GM04503 (cell line): ENCODE measurements around the gene TSPAN11.
"Not testable (repeated sequence)": the region's sequence is repeated elsewhere in the genome, so short reads cannot be mapped to it uniquely, and the experiment has no call there.

ENCODE experiments used
- DNase-seq: peaks from one replicate; pipeline ENCODE4 v3.0.0-alpha.2; 2012; ENCODE audit warnings: low read depth

TSPAN11 gene, protein sequence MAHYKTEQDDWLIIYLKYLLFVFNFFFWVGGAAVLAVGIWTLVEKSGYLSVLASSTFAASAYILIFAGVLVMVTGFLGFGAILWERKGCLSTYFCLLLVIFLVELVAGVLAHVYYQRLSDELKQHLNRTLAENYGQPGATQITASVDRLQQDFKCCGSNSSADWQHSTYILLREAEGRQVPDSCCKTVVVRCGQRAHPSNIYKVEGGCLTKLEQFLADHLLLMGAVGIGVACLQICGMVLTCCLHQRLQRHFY

DNA sequence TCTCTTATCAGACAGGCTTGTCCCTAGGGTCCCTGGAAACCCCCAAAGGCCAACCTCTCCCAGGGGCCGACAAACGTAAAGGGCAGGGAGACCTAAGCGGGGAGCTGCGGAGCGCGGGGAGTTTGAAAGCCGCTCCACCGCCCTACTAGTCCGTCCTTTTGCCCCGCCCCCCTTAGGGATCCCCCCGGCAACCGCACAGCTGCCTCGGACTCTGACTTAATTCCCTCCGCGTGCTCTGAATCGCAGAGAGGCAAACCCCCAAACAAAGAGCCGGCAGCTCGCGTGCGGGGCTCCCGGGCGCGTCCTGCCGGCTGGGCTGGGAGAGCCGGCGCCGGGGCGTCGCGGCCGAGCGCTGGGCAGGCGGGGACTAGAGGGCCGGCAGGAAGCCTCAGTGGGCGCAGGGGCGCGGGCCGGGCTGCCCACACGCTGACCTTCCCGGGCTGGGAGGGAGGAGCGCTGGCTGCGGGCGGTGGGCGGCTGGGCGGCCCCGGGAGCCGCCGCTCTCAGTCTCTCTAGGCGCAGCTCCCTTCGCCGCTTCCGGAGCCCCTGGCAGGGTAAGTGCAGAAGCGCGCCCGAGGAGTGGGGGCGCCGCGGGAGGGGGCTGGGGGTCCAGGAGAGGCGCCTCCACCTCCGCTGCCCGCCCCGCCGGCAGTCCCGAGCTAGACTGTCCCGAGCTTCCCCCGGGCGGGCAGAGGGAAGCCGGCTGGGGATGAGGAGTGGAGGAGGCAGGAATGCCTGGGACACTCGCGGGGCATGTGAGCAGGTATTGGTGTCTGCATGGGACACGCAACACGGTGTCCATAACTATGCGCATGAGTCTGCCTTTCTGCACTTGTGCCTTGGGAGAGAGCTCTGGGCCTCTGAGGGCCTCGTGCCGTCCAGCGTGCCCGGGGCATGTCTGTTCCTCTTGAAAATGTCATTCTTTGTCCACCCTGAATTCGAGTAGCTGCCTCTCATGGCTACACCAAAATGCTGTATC lies at the start of gene TSPAN11:
Gene TSPAN11, plus strand, starts transcription at position 506 of the 979 bp plus-strand sequence. CDS start 27,244 bp downstream, outside the sequence.
- DNase-seq: no peak

DNA sequence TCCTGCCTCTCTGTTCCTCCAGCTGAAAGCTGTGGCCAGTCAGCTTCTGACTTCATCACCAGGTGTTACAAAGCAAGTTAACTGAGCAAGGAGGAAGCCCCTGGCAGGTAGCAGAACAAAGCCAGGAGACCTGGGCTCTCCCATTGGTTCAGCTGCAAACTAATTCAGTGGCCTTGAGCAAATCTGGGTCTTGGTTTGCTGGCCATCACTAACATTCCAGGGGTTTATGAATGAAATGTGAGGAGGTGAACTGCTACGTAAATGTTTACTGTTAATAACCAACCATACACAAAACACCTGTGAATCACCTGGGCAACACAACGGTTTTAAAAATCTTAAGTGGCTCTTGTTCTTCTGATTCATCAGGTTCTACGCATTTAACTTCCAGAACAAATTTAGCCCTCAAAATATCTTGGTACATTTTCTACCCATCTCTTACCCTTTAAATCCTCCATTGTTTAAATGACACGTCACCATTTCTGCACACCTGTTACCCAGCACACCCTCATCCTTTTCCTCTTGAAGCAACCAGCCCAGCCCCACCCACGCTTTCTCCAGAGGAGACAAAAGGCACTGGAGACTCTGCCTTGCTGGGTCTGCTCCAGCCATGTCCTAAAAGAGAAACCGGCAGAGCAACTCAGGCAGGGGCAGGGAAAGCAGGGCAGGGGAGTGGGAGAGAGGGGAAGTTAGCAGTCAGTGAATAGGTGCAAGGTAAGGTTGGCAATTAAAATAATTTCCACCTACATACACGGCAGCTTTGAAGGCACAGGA lies 49.3 kb upstream of the TSPAN11 start:
- DNase-seq: no peak

DNA sequence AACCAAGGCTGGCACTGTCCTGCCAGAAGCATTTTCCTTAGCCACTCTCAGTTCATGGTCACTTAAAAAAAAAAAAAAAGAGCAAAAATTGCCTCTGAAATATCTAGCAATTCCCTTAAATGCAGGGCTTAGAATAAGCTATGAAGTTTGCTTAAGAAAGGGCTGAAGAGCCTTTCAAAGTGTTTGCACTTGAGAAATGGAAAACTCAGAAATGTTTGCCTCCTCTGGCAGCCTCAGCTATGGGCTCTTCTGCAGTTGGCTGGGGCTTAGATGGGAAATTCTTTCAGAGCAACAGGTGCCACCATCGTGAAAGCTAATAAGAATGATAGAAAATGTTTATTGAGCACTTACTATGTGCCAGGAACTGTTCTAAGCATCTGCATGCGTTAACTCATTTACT lies 48.5 kb upstream of the TSPAN11 start:
- DNase-seq: no peak

DNA sequence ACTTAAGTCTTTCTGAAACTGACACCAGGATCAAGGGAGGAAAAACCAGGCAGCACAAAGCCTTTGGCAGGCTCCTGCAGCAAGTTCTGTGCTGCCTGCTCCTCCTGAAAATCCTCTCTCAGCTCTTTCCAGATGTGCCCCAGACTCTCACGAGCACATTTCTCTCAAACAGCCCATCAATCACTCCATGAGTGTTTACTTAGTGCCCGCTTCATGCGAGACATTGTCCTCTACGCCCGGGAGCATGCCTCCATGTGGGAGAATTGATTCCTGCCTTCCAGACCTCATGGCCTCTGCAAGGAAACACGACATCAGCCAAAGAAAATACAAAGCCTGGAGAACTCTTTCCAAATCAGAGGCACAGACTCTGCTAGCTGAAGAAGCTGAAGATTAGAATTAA lies 46.5 kb upstream of the TSPAN11 start:
- DNase-seq: no peak

DNA sequence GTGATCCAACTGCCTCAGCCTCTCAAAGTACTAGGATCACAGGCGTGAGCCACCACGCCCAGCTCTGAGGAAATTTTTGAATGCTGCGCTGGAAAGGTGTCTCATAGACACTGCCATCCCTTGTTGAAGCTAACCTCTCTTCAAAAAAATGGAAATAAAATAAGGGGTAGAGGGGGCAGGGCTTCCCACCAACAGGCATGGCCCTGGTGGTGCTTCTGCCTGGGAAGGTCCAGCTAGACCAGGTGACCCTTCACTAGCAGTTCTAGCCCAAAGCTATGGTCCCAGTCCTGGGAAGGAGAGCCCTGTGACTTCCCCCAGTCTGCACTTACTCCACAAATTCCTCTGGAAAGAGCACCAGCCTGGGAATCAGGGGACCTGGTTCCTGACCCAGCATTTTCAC lies 45.7 kb upstream of the TSPAN11 start:
- no peak for DNase-seq

DNA sequence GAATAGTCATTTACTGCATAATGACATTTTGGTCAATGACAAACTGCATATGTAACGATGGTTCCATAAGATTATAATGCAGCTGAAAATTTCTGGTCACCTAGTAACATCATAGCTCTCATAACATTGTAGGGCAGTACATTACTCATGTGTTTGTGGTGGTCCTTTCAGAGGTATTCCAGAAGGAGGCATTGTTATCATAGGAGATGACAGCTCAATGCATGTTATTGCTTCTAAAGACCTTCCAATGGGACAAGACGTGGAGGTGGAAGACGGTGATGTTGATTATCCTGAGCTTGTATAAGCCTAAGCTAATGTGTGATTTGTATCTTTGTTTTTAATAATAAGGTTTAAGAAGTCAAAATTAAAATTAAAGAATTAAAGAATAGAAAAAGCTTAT lies 43.8 kb upstream of the TSPAN11 start:
- DNase-seq: no peak

DNA sequence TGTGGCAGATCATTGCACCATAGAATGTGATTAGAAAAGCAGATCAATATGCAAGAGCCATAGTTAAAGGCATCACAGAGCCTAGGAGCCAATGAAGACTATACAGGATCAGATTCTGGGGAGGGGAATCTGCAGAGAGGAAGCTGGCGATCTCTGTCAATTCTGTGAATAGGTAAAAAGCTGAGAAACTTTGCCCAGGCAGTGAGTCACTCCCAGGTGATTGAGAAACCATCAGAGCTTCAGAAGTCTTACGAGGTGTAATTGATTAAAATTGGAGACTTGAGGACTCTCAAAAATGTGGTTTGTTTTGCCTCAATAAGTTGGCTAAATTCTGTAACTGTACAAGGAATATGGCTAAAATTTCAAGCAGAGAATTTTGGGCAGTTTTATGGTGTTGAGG lies 41.7 kb upstream of the TSPAN11 start:
- no peak for DNase-seq

DNA sequence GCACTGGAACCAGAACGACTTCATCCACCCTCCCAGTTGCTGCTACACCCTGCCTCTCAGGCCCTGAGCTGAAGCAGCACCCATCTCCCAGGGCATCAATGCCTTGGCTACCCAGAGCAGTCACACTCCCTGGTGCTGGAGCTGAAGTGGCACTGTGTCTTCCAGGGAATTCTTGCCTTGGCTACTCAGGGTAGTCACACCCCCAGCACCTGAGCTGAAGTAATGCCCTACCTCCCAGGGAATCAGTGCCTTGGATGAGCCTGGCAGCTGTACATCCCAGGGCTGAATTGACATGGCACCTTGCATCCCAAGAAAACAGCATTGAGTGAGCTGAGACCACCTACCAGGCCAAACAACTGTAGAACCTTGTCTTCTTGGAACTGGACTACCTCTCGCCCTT lies 41.2 kb upstream of the TSPAN11 start:
- no peak for DNase-seq

DNA sequence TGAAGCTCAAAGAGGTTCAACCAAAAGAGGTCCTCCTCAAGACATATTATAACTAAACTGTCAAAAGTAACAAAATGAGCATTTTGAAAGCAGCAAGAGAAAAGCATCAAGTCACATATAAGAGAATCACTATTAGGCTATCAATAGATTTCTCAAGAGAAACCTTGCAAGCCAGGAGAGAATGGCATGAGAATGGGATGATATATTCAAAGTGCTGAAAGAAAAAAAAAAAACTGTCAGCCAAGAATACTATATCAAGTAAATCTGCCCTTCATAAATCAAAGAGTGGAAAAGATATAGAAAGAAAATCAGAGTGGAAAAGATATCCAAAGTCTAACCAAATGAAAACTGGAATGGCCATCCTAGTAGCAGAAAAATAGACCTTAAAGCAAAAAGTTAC lies 39.3 kb upstream of the TSPAN11 start:
- DNase-seq: no peak

DNA sequence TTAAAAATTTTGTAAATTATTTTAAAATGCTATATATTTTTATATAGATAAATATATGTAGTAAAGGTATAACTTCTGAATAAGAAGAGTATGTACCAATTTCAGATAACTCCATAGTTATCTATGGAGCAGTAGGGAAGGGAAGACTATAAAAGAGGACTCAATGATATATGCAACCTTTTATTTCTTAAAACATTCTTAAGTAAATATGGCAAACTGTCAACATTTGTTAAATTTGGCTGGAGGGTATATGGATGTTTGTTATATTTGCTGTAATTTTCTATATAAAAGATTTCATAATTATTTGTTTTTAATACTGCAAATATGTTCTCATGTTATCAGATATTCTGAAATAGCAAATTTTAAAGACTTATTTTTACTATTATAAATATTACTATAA lies 38.3 kb upstream of the TSPAN11 start:
- DNase-seq: no peak

DNA sequence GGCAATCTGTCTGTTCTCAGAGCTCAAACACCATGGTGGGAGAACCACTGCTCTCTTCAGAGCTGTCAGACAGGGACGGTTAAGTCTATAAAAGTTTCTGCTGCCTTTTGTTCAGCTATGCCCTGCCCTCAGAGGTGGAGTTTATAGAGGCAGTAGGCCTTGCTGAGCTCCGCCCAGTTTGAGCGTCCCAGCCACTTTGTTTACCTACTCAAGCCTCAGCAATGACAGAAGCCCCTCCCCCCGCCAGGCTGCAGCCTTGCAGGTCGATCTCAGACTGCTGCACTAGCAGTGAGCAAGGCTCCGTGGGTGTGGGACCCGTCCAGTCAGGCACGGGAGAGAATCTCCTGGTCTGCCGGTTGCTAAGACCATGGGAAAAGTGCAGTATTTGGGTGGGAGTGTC lies 32.0 kb upstream of the TSPAN11 start:
- DNase-seq: not testable (repeated sequence)

DNA sequence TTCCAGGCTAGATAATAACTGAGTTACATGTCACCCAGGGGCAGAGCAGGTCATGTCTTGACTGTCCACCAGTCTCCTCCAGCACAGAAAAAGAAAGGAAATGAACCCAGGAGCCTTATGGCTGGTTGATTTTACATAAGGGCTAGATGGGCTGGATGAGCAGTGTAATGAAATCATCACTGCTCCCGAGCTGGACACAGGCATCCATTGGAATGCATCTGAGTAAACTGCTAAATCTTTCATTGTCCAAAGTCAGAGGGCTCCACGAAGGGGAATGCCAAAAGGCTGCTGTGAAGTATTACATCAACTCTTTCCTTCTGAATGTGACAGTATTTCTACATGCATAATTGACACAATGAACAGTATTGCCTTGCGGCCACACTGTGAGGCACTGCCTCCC lies 30.1 kb upstream of the TSPAN11 start:
- DNase-seq: peak; percentile 46

DNA sequence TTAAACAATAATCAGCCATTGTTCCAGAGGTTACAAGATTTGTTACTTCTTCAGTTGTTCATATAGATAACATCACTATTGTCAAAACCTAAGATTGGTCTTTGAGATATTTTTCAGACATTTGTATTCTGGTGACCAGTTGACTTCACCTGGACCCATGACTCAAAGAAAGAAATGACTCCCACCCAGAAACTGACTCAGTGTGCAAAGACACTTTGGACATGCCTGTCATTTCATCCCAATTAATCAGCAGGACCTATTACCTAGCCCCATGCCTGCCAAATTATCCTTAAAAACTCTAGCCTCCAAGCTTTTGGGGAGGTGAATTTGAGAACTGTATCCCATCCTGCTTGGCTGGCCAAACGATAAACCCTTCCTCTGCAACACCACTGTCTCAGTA lies 27.7 kb upstream of the TSPAN11 start:
- DNase-seq: no peak

DNA sequence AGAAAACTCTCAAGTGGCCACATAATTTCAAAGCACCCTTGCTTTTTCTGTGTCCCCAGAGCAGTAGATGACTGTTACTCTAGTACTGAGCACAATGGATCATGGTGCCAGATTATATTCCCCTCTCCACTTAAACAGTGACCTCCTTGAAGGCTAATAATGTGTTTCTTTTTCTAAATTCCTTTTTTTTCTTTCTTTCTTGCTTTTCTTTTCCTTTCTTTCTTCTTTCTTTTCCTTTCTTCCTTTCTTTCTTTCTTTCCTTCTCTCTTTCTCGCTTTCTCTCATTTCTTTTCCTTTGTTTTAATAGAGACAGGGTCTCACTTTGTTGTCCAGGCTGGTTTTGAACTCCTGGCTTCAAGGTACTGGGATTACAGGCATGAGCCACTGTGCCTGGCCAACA lies 26.2 kb upstream of the TSPAN11 start:
- no peak for DNase-seq

DNA sequence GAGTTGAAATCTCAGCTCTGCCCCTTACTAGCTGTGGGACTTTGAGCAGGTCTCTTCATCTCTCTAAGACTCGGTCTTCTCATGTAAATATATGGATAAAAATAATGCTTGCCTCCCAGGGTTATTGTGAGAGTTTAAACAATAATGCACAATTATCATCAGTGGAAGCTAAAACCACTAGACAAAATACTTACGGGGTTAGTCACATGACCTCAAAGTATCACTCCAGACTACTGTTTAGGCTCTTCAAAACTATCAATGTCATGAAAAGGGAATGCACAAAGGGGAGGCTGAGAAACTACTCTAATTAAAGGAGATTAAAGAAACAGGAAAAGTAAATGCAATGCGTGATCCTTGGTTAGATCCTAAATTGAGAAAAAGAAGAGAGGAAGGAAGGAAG lies 24.5 kb upstream of the TSPAN11 start:
- no peak for DNase-seq

DNA sequence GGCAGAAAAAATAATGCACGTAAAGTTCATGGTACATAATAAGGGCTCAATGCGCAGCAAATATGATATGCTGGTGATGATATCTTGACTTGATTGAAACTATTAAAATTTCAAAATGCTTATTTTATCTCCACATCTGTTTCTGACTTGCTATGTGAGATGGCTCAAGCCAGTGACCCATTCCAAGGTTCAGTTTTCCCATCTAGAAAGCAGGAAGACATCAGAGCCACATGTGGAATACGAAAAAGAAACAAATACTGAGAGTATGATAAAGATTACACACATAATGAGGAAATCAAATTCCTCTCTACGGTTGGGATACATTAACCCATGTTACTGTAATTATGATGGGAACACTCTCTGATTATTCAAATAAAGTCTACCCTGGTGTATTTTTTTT lies 24.0 kb upstream of the TSPAN11 start:
- no peak for DNase-seq

DNA sequence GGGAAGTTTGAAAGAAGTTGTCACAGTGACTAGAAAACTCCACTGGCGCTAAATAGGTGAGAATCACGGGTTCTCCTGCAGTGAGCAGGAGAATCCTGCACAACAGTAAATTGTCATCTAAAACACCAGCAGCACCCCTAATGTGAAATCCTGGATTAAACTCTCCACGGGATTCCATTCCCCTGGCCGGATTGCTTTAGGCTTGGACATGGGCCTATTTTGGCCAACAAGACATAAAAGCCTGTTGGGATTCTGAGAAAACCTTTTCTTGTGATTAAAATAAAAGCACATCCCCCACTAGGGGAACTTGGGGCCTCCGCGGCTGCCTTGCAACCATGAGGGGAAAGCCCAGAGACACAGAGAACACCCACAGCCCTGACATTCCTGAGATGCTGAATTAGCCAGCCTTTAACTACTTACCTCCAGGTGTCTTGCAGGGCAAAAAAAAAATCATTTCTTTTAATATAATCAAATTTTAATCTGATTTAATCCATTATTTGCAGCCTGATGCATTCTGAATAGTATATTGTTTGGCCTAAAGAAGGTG lies 21.0 kb upstream of the TSPAN11 start:
- DNase-seq: no peak

DNA sequence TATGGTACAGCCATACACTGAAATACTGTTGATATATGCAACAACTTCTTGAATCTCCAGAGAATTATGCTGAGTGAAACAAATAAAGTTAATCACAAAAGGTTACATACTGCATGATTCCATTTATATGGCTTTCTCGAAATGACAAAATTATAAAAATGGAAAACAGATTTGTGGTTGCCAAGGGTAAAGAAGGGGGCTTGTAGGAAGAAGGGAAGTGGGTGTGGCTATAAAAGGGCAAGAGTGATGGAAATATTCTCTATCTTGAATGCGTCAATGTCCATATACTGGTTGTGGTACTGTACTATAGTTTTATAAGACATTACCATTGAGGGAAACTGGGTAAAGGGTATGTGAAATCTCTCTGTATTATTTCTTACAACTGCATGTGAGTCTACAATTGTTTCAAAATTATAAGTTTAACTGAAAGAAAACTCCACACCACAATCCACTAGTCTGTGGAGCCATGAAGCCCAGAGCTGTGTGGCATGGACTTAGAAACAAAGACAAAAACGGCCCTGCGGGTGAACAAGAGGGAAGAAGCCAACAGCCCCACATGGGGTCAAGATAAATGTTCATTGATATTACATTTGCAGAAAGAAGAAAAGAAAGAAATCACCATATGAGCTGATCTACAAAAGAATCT lies 18.3 kb upstream of the TSPAN11 start:
- no peak for DNase-seq

DNA sequence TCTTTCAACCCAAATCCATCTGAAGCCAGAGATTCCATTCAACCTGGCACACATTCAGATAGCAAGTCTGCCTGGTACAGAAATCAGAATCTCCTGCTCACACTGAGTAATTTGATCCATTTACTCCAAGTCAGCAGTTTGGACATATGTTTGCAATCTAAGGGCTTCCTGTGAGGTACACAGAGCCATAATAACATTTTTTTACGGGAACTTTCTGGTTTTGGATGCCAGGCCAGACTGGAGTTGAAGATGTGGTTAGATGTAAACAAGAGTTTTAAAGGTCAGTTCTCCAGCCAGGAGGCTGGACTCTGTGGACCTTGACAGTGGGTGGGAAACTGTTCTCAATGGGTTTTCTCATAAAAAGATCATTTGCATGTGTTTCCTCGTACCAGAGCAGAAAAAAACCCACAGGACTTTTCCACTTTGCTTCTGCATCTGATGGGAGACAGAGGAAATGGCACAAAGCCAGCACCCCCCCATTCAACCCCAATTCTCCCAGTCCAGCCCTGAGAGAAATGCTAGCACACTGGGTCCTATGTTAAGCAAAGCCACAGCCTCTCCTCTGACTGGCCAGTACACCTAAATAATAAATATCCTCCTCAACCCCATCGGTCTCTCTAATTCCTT lies 17.7 kb upstream of the TSPAN11 start:
- DNase-seq: peak; percentile 81

DNA sequence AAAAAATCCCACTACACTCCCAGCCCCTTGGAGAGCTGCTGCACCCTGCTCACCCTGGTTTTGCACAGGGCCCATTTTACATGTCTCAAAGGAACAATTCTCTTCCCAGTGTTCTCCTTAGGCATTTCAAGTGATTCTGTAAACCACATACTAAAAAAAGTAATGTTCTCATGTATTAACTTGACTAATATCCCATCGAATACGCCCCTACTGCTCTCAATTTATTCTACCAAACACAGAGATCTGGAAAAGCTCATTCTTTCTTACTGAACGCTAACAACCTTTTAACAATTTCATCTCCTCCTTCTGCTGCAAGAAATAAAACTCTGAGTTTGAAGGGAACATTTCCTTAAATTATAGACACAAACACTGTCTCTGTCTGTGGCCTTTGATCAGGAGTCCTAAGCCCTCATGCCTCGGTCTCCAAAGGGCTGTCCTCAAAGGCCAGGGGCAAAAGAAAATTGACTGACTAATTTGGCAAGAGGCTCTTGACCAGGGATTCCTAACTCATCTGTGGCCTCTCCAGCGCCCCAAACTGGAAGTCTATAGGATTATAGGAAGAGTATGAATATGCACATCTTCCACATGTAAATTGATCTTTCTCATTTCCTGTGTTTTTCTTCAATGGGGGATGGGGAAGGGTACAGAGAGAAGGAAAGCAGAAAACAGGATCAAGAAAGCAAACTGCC lies 17.1 kb upstream of the TSPAN11 start:
- no peak for DNase-seq

DNA sequence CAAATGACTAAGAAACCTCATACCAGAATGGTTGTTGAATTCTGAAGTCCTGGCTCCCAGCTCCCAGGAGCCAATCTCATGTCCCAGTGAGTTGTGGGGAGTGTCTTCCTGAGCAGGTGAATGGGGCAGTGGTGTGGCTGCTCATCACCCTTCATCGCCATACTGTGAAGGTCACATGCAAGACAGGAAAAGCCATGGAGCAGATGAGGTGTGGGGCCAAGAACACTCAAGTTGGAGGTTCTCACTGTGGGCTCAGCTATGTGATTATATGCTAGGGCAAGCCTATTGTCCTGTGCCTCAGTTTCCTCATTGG lies 16.6 kb upstream of the TSPAN11 start:
- DNase-seq: no peak
